AML-193 (cell line): ENCODE results near the gene C5orf58.
A peak's percentile ranks its signal among the peaks of the same experiment; 100 is the strongest.

Experiments
- DNase-seq, 2 experiments: peaks; one replicate each; lab custom pipeline; 2025; lab: John Stamatoyannopoulos, UW

C5orf58 gene

GRCh38 chr5:170232786-170233185 is at the start of gene C5orf58:
C5orf58 (plus strand) TSS chr5:170232985; CDS start chr5:170234977, 1,992 bp downstream.
- DNase-seq = no peak

GRCh38 chr5:170183816-170184687 is 48.7 kb upstream of the C5orf58 start:
- peak; percentile 36 to 56 for DNase-seq

DNA sequence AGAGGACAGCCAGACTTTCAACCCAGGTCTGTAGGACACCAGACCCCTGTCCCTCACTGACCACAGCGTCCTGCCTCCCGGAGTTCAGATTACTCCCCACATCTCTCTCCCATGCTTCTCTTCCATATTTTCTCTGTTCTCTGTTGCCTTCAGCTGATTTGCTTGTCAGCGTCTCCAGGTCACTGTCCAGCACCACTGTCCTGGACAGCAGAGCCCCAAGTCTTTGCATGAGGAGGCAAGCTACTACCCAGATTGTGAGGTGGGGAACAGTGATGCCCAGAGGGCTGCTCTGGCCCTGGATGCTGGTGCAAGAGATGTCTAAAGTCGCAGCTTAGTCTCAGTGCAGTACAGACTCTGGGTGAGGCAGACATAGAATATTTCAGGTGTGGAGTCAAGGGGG is 48.0 kb upstream of the C5orf58 start:
- DNase-seq = no peak

GRCh38 chr5:170186156-170186555 is 46.6 kb upstream of the C5orf58 start:
- no peak for DNase-seq

GRCh38 chr5:170186856-170187255 is 45.9 kb upstream of the C5orf58 start:
- DNase-seq = no peak

GRCh38 chr5:170190436-170191134 is 42.2 kb upstream of the C5orf58 start:
- DNase-seq = no peak

- DNase-seq = no peak
Observed at GRCh38 chr5:170192829-170193228, 40.0 kb upstream of the C5orf58 start.

- DNase-seq = no peak
Observed at GRCh38 chr5:170195961-170196360, 36.8 kb upstream of the C5orf58 start.

DNA sequence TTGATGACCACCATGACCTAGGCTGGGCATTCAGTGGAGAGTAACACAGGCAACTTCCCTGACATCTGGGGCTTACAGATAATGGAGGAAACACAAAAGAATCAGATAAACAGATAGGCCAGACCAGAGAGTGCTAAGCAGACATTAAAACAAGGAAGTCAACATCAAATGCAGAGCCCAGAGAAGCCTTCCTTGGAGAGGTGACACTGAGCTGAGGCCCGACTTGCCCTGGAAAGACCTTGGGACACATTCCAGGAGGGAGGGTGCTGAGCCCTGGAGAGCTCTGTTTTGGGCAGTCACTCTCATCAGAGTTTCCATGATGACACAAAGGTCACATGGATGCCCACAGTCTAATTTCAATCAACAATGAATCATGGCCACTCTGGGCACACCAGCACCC is 31.9 kb upstream of the C5orf58 start:
- DNase-seq = no peak

DNA sequence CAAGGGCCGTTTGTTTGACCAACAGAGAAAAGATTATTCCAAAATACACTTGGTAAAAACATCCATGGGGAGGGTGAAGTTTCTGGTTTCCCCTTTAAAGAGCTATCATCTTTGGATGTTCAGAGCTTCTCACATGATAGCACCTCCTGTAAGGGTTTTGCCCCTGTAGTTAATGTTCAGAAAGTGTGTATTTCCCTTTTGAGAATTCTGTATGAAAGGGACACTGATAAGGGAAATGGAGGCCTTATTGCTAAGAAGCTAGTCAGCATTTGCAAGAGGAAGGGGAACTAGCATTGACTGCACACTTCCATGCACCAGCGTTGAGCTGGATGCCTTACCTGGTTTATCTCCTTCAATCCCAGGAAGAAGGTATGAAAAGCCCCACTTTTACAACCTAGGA is 31.5 kb upstream of the C5orf58 start:
- no peak for DNase-seq

GRCh38 chr5:170202117-170202516 is 30.7 kb upstream of the C5orf58 start:
- DNase-seq = no peak

DNA sequence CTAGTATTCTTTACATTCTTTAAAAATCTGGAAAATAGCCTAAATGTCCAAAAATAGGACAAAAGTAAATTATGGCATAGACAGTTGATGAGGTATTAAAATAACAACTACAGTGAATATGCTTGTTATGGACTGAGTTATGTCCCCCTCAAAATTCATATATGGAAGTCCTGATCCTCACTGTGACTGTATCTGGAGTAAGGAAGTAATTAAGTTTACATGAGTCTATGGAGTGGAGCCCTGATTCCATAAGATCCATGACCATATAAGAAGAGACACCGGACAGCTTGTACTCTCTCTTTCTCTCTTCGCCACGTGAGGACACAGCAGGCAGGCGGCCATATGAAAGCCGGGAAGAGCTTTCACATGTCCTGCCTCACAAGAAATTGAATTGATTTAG is 28.6 kb upstream of the C5orf58 start:
- no peak for DNase-seq

- no peak for DNase-seq
Observed at GRCh38 chr5:170206216-170206615, 26.6 kb upstream of the C5orf58 start.

- no peak for DNase-seq
Observed at GRCh38 chr5:170206958-170207357, 25.8 kb upstream of the C5orf58 start.

DNA sequence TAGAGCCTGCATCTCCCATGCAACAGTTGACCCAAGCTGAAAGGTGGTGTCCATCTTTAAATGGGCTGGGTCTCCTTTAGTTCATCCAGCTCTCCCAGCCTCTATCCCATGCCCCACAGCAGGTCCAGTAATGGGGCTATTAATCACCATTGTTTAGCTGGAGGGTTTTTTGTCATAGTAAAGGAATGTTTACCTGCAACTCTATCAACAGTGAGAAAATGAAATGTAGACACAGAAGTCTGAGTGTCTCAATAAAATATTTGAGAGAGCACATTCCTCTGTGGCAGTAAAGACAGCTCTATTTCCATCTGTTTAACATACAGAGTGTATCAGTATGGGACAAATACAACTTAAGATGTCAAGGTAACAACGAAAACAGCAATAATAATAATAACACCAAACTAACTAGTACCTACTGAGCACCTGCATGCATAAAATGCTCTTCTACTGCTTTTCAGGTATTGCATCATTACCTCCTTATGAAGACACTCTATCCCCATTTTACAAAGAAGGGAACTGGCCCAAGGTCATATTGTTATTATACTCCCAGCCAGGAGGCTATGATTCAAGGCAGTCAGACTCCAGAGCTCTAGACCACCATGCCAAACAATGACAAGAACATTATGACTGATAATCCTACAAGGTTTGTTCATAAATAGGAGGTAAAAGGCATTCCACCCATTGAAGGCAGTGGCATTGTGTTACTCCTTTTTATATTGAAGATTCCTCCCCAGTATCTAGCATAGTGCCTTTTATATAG is 21.0 kb upstream of the C5orf58 start:
- DNase-seq = no peak

DNA sequence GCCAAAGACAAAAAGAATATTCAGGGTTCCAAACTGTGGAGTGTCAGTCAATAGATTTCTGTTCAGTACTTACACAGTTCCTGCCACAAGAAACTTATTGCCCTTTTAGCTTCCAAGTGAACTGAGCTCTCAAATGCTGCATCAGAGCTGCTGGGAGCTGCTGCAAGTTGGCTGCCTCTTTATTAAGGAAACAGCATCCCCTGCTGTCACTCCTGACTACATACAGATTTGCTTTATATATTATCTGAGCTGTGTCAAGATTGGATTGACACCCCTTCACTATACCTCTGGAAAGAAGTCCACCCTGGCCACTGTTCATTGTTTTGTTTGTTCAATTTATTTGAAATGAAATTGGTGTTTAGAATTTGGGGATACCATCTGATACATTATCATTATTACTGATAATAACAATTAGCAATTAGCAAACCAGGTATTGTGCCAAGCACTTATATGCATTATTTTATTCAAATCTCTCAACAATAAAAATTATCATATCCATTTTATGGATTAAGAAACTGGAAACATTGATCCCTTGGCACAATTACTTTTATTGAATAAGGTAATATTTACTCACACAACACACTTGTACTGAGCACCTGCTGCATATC is 16.4 kb upstream of the C5orf58 start:
- DNase-seq = peak; percentile 24 to 55

GRCh38 chr5:170217831-170218230 is 15.0 kb upstream of the C5orf58 start:
- DNase-seq = no peak

GRCh38 chr5:170218726-170219125 is 14.1 kb upstream of the C5orf58 start:
- DNase-seq = no peak

DNA sequence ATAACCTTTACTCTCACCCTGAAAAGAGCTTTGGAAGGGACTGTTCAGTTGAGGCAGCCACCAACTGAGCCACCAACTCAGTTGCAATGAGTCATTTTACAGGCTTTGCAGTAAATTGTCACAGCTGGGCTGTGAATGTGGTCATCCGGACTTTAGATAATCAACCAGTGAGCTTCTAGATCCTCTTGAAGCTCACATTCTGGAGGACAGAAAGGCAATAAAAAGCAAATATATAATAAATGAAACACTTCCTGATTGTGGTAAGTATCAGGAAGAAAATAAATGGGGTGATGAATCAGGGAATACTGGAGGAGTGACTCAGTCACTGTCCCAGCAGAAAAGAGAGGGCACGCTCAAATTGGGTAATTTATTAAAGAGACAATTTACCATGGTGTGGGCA is 13.2 kb upstream of the C5orf58 start:
- no peak for DNase-seq

- no peak for DNase-seq
Observed at GRCh38 chr5:170220191-170220590, 12.6 kb upstream of the C5orf58 start.

DNA sequence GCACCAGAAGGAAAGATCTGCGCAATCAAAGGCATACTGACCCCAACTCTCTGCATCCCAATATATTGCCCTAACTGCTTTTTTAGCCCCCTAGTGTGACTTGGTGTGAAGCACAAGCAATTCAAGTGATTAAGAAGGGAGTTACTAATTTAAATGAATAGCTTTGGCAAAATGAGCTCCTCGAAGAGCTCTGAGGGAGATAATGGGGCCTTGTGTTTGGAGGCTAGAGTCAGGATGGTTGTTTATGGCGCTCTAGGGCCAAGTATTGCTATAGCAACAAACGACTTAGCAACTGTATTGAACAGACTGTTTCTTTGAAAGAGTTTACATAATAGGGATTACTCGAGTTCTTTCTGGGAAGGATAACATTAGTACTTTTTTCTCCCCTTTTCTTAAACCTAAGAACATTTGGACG is 11.5 kb upstream of the C5orf58 start:
- no peak for DNase-seq

GRCh38 chr5:170223360-170223759 is 9.4 kb upstream of the C5orf58 start:
- no peak for DNase-seq
